Upper lobe of left lung (tissue), 4 donors: ENCODE data around the gene FRY.

Experiments
- POLR2A ChIP-seq, 4 donors: fragments of 450-650 bp; IDR thresholded peaks; one replicate each; pipeline ENCODE4 v1.5.1; 2016 to 2017; ENCODE audit warnings: antibody characterized with exemption in 4 of 4, mild to moderate bottlenecking in 2 of 4
- TF ChIP-seq, protein P1 (sequence below), 6 experiments: fragments of 450-650 bp in 4 of 6; fragments of 200-600 bp in 2 of 6; sonication (generic) in 2 of 6; IDR thresholded peaks; one replicate each; pipeline ENCODE4 v1.5.1; 2016 to 2019; ENCODE audit warnings: antibody characterized with exemption in 6 of 6

DNA sequence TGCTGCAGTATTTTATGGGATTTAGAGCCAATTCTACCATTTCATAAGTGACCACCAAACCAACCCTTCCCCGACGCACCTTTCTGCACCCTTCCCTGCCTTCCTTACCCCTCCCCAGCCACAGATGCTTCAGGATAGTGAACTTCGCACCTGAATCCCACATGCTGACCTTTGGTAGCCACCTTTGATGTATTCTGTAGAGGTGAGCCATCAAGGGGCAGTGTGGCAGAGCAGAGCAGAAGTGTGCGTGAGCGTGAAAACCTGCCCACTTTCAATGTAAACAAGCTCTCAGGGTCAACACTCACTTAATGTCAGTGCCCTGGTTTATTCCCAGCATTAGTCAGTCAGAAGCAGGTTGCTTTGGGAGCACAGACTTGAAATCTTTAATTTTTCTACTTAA, 107.7 kb downstream of the FRY start:
- no peak for TF ChIP-seq POLR2A (IDR thresholded peaks at IDR 0.05)
- TF ChIP-seq, protein P1, sequence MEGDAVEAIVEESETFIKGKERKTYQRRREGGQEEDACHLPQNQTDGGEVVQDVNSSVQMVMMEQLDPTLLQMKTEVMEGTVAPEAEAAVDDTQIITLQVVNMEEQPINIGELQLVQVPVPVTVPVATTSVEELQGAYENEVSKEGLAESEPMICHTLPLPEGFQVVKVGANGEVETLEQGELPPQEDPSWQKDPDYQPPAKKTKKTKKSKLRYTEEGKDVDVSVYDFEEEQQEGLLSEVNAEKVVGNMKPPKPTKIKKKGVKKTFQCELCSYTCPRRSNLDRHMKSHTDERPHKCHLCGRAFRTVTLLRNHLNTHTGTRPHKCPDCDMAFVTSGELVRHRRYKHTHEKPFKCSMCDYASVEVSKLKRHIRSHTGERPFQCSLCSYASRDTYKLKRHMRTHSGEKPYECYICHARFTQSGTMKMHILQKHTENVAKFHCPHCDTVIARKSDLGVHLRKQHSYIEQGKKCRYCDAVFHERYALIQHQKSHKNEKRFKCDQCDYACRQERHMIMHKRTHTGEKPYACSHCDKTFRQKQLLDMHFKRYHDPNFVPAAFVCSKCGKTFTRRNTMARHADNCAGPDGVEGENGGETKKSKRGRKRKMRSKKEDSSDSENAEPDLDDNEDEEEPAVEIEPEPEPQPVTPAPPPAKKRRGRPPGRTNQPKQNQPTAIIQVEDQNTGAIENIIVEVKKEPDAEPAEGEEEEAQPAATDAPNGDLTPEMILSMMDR (IDR thresholded peaks at IDR 0.05): no peak
